Measurements from ENCODE around the gene HHIPL1. TPM values are rescaled to one million over a fixed set of nuclear protein-coding genes. Genes with fewer than 3 reads are reported as not detected.
A peak's percentile ranks its signal among the peaks of the same experiment; 100 is the strongest.

Gene HHIPL1
- total and polyA plus RNA-seq, 4 donors: 0.31 to 4.0 (median 1.1) TPM

DNA sequence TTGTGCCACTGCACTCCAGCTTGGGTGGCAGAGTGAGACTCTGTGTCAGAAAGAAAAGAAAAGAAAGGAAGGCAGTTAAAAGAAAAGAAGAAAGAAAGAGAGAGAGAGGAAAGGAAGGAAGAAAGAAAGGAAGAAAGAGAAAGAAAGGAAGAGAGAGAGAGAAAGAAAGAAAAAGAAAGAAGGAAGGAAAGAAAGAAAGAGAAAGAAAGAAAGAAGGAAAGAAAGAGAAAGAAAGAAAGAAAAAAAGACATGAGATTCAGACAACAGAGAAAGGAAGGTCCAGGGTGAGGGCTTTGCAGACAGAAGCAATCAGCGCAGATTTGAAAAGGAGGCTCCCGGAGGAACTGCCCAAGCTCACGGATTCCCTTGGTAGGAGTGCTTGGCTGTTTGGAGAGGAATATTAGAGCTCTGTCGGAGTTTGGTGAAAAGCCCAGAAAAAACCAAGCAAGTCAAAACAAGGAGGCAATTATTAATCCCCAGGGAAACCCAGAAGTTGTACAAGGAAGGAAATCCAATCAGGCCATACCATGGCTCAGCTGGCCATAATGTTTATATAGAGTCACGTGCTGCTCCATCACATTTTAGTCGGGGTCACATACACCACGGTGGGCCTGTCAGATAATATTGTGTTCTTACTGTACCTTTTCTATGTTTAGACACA lies 29.3 kb upstream of the HHIPL1 start:
- Histone ChIP-seq H3K36me3 (ENCODE audit: control insufficient read depth in 4 of 4, insufficient read depth in 4 of 4, low read length in 4 of 4) (no peaks in the 10 kb centered on the region), H3K27ac (ENCODE audit: low read depth in 1 of 2, low read length in 1 of 2) (no peak overlapping the region), H3K9ac (ENCODE audit: insufficient read depth in 1 of 2, low read length in 2 of 2) (no peak overlapping the region), H3K27me3 (ENCODE audit: control insufficient read depth in 3 of 3, insufficient read depth in 3 of 3, low read length in 2 of 3) (no peaks in the 10 kb centered on the region), H3K4me1 (ENCODE audit: control insufficient read depth in 5 of 5, insufficient read depth in 5 of 5, low read length in 5 of 5) (peaks cover 0 to 24% (median 5%) of the 10 kb centered on the region in 5 donors), H3K9me3 (ENCODE audit: control insufficient read depth in 4 of 4, insufficient read depth in 3 of 4, low read length in 3 of 4) (no peaks in the 10 kb centered on the region), H3K4me3 (no peak overlapping the region)
- DNase-seq (peak in 2 of 3 donors; percentile 57 to 69), ATAC-seq (ENCODE audit: insufficient read depth, low FRiP score) (no peak)
- TF ChIP-seq, protein P1, sequence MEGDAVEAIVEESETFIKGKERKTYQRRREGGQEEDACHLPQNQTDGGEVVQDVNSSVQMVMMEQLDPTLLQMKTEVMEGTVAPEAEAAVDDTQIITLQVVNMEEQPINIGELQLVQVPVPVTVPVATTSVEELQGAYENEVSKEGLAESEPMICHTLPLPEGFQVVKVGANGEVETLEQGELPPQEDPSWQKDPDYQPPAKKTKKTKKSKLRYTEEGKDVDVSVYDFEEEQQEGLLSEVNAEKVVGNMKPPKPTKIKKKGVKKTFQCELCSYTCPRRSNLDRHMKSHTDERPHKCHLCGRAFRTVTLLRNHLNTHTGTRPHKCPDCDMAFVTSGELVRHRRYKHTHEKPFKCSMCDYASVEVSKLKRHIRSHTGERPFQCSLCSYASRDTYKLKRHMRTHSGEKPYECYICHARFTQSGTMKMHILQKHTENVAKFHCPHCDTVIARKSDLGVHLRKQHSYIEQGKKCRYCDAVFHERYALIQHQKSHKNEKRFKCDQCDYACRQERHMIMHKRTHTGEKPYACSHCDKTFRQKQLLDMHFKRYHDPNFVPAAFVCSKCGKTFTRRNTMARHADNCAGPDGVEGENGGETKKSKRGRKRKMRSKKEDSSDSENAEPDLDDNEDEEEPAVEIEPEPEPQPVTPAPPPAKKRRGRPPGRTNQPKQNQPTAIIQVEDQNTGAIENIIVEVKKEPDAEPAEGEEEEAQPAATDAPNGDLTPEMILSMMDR (IDR thresholded peaks at IDR 0.05; ENCODE audit: control extremely low read depth, extremely low read depth): no peak
- 56 to 63% methylated on average over 7 of the region's 7 CpGs for WGBS, 2 donors

DNA sequence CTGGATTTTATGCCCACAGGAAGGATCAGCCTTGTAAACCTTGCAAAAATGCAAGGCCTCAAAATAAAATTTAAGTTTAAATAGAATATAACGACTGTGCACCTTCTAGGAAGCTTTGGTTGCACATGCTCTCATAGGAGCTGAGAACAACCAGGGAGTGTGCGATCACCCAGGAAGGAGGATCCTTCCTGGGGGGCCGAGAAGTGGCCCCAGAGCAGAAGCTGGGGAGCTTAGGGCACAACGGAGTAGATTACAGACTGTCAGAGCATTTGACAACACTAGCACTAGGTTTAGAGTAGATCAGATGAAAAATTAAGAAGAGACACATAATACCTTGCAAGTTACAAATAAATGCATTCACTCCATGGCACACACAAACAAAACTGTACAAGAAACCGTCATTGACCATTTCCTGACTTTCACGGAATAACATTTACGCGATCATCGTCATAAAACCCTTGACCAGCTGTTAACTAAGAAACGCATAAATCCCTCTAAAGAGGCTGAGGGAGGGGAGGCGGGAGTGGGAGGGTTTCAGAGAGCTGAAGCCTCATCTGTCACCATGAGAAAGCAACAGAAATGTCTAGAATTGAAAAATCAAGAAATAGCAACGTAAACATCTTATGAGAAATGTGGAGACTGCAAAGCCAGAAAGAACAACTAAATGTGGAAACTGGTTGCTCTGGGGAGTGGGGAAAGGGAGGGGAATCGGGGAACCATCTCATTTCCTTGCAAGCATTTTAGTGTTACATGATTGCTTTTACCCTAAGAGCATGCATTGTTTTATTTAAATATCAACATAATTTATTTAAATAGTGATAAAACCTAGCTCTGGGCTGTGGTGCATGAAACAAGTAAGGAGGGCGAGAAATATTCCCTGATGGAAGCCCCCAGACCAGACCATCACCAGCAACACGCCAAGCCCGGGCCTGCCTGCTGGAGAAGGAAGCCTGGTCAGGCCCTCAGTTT lies 27.8 kb upstream of the HHIPL1 start:
- no peaks in the 10 kb centered on the region for H3K27me3 ChIP-seq (ENCODE audit: control insufficient read depth in 3 of 3, insufficient read depth in 3 of 3, low read length in 2 of 3)
- H3K4me1 ChIP-seq (ENCODE audit: control insufficient read depth in 5 of 5, insufficient read depth in 5 of 5, low read length in 5 of 5): peaks cover 0 to 23% (median 5%) of the 10 kb centered on the region in 5 donors
- no peak for ATAC-seq (ENCODE audit: insufficient read depth, low FRiP score)
- TF ChIP-seq, protein P1 (IDR thresholded peaks at IDR 0.05; ENCODE audit: control extremely low read depth, extremely low read depth): no peak
- H3K4me3 ChIP-seq: no peak overlapping the region
- H3K27ac ChIP-seq (ENCODE audit: low read depth in 1 of 2, low read length in 1 of 2): no peak overlapping the region
- no peak overlapping the region for H3K9ac ChIP-seq (ENCODE audit: insufficient read depth in 1 of 2, low read length in 2 of 2)
- H3K9me3 ChIP-seq (ENCODE audit: control insufficient read depth in 4 of 4, insufficient read depth in 3 of 4, low read length in 3 of 4): no peaks in the 10 kb centered on the region
- H3K36me3 ChIP-seq (ENCODE audit: control insufficient read depth in 4 of 4, insufficient read depth in 4 of 4, low read length in 4 of 4): no peaks in the 10 kb centered on the region
- WGBS, 2 donors: 62 to 74% methylated on average over 16 of the region's 16 CpGs
- DNase-seq: peak; percentile 49 to 68 (median 57)

DNA sequence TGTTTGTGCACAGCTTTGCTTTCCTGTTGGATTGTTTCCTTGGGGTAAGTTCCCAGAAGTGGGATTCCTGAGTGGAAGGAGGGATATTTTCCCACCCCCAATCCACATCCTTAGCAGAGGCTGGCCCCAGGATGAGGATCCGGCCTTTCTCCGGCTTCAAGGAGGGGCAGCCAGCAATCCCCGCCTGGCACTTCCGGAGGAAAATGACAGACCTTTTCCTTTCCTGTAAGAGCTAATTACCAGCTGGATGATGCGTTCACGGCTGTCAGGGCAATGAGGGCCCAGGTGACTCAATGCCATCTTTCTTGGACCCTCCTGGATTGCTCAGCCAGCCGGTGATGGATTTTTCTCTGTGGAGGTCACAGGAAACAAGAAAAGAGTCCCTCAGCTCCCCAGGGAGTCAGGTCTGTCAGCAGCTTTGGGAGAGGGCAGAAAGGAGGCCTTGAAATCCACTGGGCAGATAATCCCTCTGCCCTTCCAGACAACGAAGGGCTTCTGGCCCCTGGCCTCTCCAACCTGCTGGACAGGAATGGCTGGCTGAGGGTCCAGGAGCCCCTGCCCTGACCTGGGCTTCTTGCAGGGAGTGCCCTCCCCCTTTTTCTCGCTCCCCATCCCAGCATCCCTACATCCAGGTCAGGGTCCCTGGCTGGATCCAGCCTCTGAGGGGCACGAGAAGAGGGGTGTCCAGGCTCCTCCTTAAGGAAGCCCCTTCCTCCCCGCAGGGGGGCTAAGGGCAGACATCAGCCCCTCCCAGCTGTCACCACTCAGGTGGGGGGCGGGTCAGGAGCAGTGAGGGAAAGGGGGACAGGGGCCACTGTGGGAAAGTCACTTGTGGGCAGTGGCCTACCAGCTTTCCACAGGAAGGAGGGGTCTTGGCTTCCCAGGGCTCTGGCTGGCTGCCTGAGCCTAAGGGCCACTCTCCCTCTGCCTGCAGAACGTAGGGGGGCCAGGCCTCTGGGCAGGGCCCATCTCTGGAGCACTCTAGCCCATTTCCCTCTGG lies 24.8 kb upstream of the HHIPL1 start:
- H3K9me3 ChIP-seq (ENCODE audit: control insufficient read depth in 4 of 4, insufficient read depth in 3 of 4, low read length in 3 of 4): no peaks in the 10 kb centered on the region
- DNase-seq: peak in 2 of 3 donors; percentile 51 to 70
- H3K4me1 ChIP-seq (ENCODE audit: control insufficient read depth in 5 of 5, insufficient read depth in 5 of 5, low read length in 5 of 5): peaks cover 0 to 10% (median 3%) of the 10 kb centered on the region in 5 donors
- no peaks in the 10 kb centered on the region for H3K36me3 ChIP-seq (ENCODE audit: control insufficient read depth in 4 of 4, insufficient read depth in 4 of 4, low read length in 4 of 4)
- peak; percentile 28 for ATAC-seq (ENCODE audit: insufficient read depth, low FRiP score)
- WGBS, 2 donors: 47 to 53% methylated on average over 13 of the region's 13 CpGs
- TF ChIP-seq, protein P1 (IDR thresholded peaks at IDR 0.05; ENCODE audit: control extremely low read depth, extremely low read depth): no peak
- peak overlapping the region in 1 of 2 donors; percentile 89 for H3K27ac ChIP-seq (ENCODE audit: low read depth in 1 of 2, low read length in 1 of 2)
- no peak overlapping the region for H3K9ac ChIP-seq (ENCODE audit: insufficient read depth in 1 of 2, low read length in 2 of 2)
- no peak overlapping the region for H3K4me3 ChIP-seq
- H3K27me3 ChIP-seq (ENCODE audit: control insufficient read depth in 3 of 3, insufficient read depth in 3 of 3, low read length in 2 of 3): no peaks in the 10 kb centered on the region
